Muscle of leg (tissue), 11 donors: ENCODE data around the gene CANX. TPM values are rescaled to one million over a fixed set of nuclear protein-coding genes. Genes with fewer than 3 reads are reported as not detected.
"Not testable (repeated sequence)": the region's sequence is repeated elsewhere in the genome, so short reads cannot be mapped to it uniquely, and the experiment has no call there.

Experiments
- DNase-seq: peaks from one replicate; pipeline ENCODE4 v3.0.0; 2013
- H3K27ac ChIP-seq: one replicate; pipeline ENCODE4 v1.5.1; 2013; ENCODE audit warnings: mild to moderate bottlenecking, low read length, control low read depth
- H3K27me3 ChIP-seq: one replicate; pipeline ENCODE4 v1.6.1; 2013; ENCODE audit warnings: low read length; ENCODE audit not compliant: control insufficient read depth, insufficient read depth
- H3K36me3 ChIP-seq: one replicate; pipeline ENCODE4 v1.6.1; 2013; ENCODE audit warnings: low read length; ENCODE audit not compliant: control insufficient read depth, insufficient read depth
- H3K4me1 ChIP-seq: one replicate; pipeline ENCODE4 v1.6.1; 2013; ENCODE audit warnings: low read length; ENCODE audit not compliant: control insufficient read depth, insufficient read depth
- H3K4me3 ChIP-seq: one replicate; pipeline ENCODE4 v1.5.1; 2013; ENCODE audit warnings: low read length, control low read depth
- H3K9me3 ChIP-seq: replicated peaks from 2 replicates; pipeline ENCODE4 v1.6.1; 2013; ENCODE audit warnings: low read depth, low read length; ENCODE audit not compliant: control insufficient read depth
- WGBS: methylation state at CpG from one replicate; pipeline ENCODE4 v1.1.5; 2013; ENCODE audit warnings: missing lambda C conversion rate; ENCODE audit not compliant: insufficient coverage; 5-methylcytosine and 5-hydroxymethylcytosine counted together
- polyA plus RNA-seq, 8 donors: library from polyadenylated mRNA; unstranded; fragments of 120-200 nt; gene quantifications; one replicate each; pipeline versions ENCODE4 v1.2.1 to v1.2.3, GENCODE V29; 2013; ENCODE audit warnings: inconsistent platforms in 1 of 8, low replicate concordance in 1 of 8; ENCODE audit not compliant: insufficient read length in 8 of 8, insufficient read depth in 1 of 8
- total RNA-seq: library from RNA; stranded (reverse); fragments of 120-200 nt; gene quantifications from one replicate; pipeline ENCODE4 v1.2.4, GENCODE V29; 2013

Gene CANX
- total and polyA plus RNA-seq, 9 donors = 176 to 267 (median 209) TPM

- peak overlapping the region; percentile 95 for H3K27ac ChIP-seq
- H3K9me3 ChIP-seq = no peaks in the 10 kb centered on the region
- peaks cover 15% of the 10 kb centered on the region for H3K4me1 ChIP-seq
- H3K4me3 ChIP-seq = peak overlapping the region; percentile 94
- H3K36me3 ChIP-seq = no peaks in the 10 kb centered on the region
- under 1% methylated on average over 75 of the region's 78 CpGs for WGBS
- H3K27me3 ChIP-seq = no peaks in the 10 kb centered on the region
- peak; percentile 99 for DNase-seq
Observed at GRCh38 chr5:179678223-179679013, 20.3 kb upstream of the CANX start.

DNA sequence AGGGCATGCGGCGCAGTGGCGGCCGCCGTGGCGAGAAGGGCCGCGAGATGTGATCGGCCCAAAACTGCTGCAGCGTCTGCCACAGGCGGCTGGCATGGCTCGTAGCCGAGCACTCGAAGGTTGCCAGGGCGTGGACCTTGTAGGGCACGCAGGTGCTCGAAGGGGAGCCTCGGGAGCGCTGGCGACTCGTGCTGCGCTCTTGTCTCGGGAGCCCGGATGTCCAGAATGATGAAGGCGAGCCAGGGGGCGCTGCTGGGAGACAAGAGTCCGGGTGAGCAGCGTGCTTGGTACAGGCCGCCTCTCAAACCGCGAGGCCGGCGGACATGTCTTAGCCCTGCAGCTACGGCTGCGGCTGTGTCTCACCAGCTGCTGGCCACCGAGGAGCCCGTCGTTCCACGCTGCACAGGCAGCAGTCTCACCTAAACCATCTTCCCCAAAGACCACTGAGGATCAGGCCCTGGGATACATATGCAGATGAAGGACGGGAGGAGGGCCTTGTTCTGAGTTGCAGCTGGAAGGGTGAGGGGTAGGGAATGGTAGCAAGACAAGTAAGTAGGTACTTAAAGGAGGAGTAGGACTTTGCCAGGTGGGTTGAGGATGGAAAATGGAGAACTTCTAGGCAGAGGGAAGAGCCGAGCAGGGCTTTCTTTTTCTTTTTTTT is 19.6 kb upstream of the CANX start:
- 12% methylated on average over 37 of the region's 41 CpGs for WGBS
- peak overlapping the region; percentile 59 for H3K27ac ChIP-seq
- H3K36me3 ChIP-seq = no peaks in the 10 kb centered on the region
- H3K4me1 ChIP-seq = peaks cover 15% of the 10 kb centered on the region
- peak overlapping the region; percentile 94 for H3K4me3 ChIP-seq
- no peaks in the 10 kb centered on the region for H3K27me3 ChIP-seq
- peak; percentile 89 for DNase-seq
- no peaks in the 10 kb centered on the region for H3K9me3 ChIP-seq

DNA sequence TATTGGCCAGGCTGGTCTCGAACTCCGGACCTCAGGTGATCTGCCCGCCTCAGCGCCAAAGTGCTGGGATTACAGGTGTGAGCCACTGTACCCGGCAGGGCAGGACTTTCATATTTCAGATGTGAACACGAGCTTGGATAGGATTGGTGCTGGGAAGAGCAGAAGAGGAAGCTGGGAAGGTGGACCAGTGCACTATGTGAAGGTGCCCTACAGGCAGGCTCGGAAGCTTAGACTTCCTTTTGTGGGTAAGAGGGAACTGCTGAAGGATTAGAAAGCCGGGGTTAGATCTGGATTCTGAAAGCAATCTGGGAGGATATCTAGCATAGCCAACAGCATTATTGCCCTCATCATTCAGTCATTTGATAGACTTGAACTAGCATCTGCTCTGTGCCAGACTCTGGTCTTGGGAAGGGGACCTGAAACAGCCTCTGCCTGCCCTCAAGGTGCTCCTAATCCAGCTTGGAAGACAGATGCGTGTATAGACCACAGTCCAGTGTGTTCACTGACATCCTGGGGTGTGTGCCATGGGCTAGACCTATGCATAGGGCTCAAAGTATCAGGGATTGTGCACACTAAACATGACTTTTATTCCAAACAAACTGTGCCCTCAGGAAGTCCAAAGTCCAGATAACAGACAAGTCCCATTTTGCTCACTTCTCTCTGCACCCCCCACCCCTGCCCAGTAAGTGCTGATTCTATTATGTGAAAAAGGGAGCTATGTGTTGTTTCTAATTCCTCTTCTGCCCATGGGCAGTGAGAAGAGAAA is 18.6 kb upstream of the CANX start:
- H3K27me3 ChIP-seq = no peaks in the 10 kb centered on the region
- WGBS = 91% methylated on average over 8 of the region's 9 CpGs

GRCh38 chr5:179680780-179681401 is 17.9 kb upstream of the CANX start, which contains the start of gene CBY3:
CBY3 (minus strand) TSS chr5:179681034; CDS start chr5:179680918, 116 bp downstream.
- no peak within 1 kb of the TSS for H3K27ac ChIP-seq
- 83% methylated on average over 2 of the region's 5 CpGs for WGBS
- H3K36me3 ChIP-seq = no peaks in the 10 kb centered on the region
- H3K4me1 ChIP-seq = peaks cover 15% of the 10 kb centered on the region
- no peak for DNase-seq
- H3K4me3 ChIP-seq = no peak within 1 kb of the TSS
- H3K27me3 ChIP-seq = no peaks in the 10 kb centered on the region
- H3K9me3 ChIP-seq = no peaks in the 10 kb centered on the region

More for the DNA sequence above, 18.6 kb upstream of the CANX start:
- Histone ChIP-seq H3K36me3 (no peaks in the 10 kb centered on the region), H3K9me3 (no peaks in the 10 kb centered on the region), H3K4me3 (no peak overlapping the region), H3K4me1 (peaks cover 15% of the 10 kb centered on the region), H3K27ac (no peak overlapping the region)
- no peak for DNase-seq

GRCh38 chr5:179689212-179689611 is 9.6 kb upstream of the CANX start:
- H3K27ac ChIP-seq, H3K4me1 ChIP-seq, H3K9me3 ChIP-seq, H3K36me3 ChIP-seq, H3K4me3 ChIP-seq, DNase-seq, H3K27me3 ChIP-seq: not testable (repeated sequence)
- WGBS = 85% methylated on average over 4 of the region's 9 CpGs

DNA sequence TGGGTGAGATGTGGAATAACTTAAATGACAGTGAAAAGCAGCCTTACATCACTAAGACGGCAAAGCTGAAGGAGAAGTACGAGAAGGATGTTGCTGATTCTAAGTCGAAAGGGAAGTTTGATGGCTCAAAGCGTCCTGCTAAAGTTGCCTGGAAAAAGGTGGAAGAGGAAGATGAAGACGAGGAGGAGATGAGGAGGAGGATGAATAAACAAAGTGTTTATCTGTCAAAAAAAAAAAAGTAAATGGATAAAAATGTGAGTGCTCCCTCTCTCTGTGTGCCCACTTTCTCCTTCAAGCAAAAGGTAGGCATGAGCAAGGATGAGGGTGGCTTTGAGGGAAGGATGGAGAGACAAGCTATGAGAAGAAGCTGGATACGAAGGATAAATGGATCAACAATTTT is 4.2 kb upstream of the CANX start:
- peaks cover 10% of the 10 kb centered on the region for H3K4me1 ChIP-seq
- WGBS = 93% methylated on average over 5 of the region's 6 CpGs

DNA sequence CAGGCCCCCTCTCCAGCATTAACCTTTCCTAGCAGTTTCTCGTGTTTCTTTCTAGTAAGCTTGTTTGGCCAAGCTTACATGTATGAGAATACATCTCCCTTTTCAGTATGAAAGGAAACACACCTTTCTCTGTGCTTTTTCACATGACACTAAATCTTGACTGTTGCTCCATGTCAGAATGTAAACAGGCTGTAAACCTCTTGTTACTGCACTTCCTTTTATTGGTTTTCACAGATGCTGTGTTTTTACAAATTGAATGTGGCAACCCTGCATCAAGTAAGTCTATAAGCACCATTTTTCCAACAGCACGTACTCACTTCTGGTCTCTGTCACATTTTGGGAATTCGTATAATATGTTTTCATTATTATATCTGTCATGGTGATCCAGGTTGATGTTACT is 2.2 kb upstream of the CANX start:
- no peak for DNase-seq
- Histone ChIP-seq H3K27ac (no peak overlapping the region), H3K4me1 (peaks cover 18% of the 10 kb centered on the region), H3K9me3 (no peaks in the 10 kb centered on the region), H3K27me3 (no peaks in the 10 kb centered on the region), H3K4me3 (no peak overlapping the region), H3K36me3 (peaks cover 4% of the 10 kb centered on the region)
- WGBS = no CpG with 5 or more reads among the region's 3 CpGs

More for the DNA sequence above, 4.2 kb upstream of the CANX start:
- no peak overlapping the region for H3K27ac ChIP-seq
- H3K4me3 ChIP-seq = no peak overlapping the region
- no peak for DNase-seq
- H3K27me3 ChIP-seq = no peaks in the 10 kb centered on the region
- H3K36me3 ChIP-seq = no peaks in the 10 kb centered on the region
- H3K9me3 ChIP-seq = no peaks in the 10 kb centered on the region

- H3K27me3 ChIP-seq = no peaks in the 10 kb centered on the region
- WGBS = 88% methylated on average over 1 of the region's 2 CpGs
- no peak for DNase-seq
- no peak overlapping the region for H3K4me3 ChIP-seq
- H3K9me3 ChIP-seq = no peaks in the 10 kb centered on the region
- peaks cover 18% of the 10 kb centered on the region for H3K4me1 ChIP-seq
- H3K27ac ChIP-seq = no peak overlapping the region
- H3K36me3 ChIP-seq = peaks cover 7% of the 10 kb centered on the region
Observed at GRCh38 chr5:179697108-179697507, 1.7 kb upstream of the CANX start.

DNA sequence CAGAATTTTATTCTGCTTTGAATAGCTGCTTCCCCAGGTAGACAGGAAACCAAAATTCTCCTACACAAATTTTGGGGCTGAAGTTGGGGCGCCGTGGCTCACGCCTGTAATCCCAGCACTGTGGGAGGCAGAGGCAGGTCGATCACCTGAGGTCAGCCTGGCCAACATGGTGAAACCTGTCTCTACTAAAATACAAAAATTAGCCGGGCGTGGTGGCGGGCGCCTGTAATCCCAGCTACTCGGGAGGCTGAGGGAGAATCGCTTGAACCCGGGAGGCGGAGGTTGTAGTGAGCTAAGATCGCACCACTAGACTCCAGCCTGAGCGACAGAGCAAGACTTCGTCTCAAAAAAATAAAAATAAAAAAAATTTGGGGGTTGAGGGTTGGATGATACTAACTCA is 1.2 kb upstream of the CANX start:
- peaks cover 18% of the 10 kb centered on the region for H3K4me1 ChIP-seq
- 93% methylated on average over 3 of the region's 15 CpGs for WGBS

More for the DNA sequence above, 1.2 kb upstream of the CANX start:
- peak overlapping the region; percentile 97 for H3K27ac ChIP-seq
- H3K4me3 ChIP-seq = peak overlapping the region; percentile 91
- H3K9me3 ChIP-seq, H3K36me3 ChIP-seq, DNase-seq, H3K27me3 ChIP-seq: not testable (repeated sequence)
